Gastroesophageal sphincter (tissue), 3 donors: ENCODE measurements around the gene IQCC.

Source experiments
- CTCF ChIP-seq, 4 experiments: fragments of 200-600 bp in 2 of 4; fragments of 450-650 bp in 2 of 4; sonication (generic) in 1 of 4; IDR thresholded peaks; one replicate each; pipeline ENCODE4 v1.5.1; 2017 to 2019; ENCODE audit warnings: antibody characterized with exemption in 4 of 4, mild to moderate bottlenecking in 2 of 4, moderate library complexity in 2 of 4
- EP300 ChIP-seq: sonication (generic); formaldehyde crosslinking; IDR thresholded peaks from one replicate; pipeline ENCODE4 v1.6.1; 2017; ENCODE audit warnings: antibody characterized with exemption, mild to moderate bottlenecking
- POLR2A ChIP-seq, 2 donors: fragments of 450-650 bp; IDR thresholded peaks; one replicate each; pipeline ENCODE4 v1.6.1; 2017; ENCODE audit warnings: antibody characterized with exemption in 2 of 2, mild to moderate bottlenecking in 2 of 2, moderate library complexity in 1 of 2
- POLR2AphosphoS5 ChIP-seq: sonication (generic); formaldehyde crosslinking; IDR thresholded peaks from one replicate; pipeline ENCODE4 v1.6.1; 2017; ENCODE audit warnings: antibody characterized with exemption

- no peak for TF ChIP-seq POLR2A (IDR thresholded peaks at IDR 0.05)
- peak in 3 of 4 experiments; percentile 55 to 91 (median 73) for TF ChIP-seq CTCF (IDR thresholded peaks at IDR 0.05)
- TF ChIP-seq EP300, result no peak
- no peak for TF ChIP-seq POLR2AphosphoS5
Observed at GRCh38 chr1:32247983-32248889, 42.8 kb downstream of the IQCC start.
